Esophagus (tissue), 2 donors: ENCODE data around the gene CCDC146. TPM values are rescaled to one million over a fixed set of nuclear protein-coding genes. Genes with fewer than 3 reads are reported as not detected.
"Not testable (repeated sequence)": the region's sequence is repeated elsewhere in the genome, so short reads cannot be mapped to it uniquely, and the experiment has no call there.

Experiments used
- H3K27ac ChIP-seq, 2 donors: one replicate each; pipeline ENCODE4 v1.5.1; 2013; ENCODE audit warnings: low read depth in 2 of 2, mild to moderate bottlenecking in 2 of 2, inconsistent platforms in 1 of 2, low read length in 1 of 2, moderate library complexity in 1 of 2
- H3K27me3 ChIP-seq, 2 donors: one replicate each; pipeline ENCODE4 v1.6.1; 2013; ENCODE audit warnings: low read length in 2 of 2, control low read depth in 1 of 2, mild to moderate bottlenecking in 1 of 2; ENCODE audit not compliant: insufficient read depth in 2 of 2, control insufficient read depth in 1 of 2
- H3K36me3 ChIP-seq, 2 donors: one replicate each; pipeline ENCODE4 v1.6.1; 2013; ENCODE audit warnings: low read length in 1 of 2; ENCODE audit not compliant: control insufficient read depth in 2 of 2, insufficient read depth in 2 of 2
- H3K4me1 ChIP-seq, 2 donors: one replicate each; pipeline ENCODE4 v1.6.1; 2013; ENCODE audit warnings: low read length in 1 of 2; ENCODE audit not compliant: control insufficient read depth in 2 of 2, insufficient read depth in 2 of 2
- H3K4me3 ChIP-seq, 2 donors: one replicate each; pipeline ENCODE4 v1.5.1; 2013; ENCODE audit warnings: low read length in 2 of 2, mild to moderate bottlenecking in 2 of 2, low read depth in 1 of 2, moderate library complexity in 1 of 2
- H3K9me3 ChIP-seq, 2 donors: one replicate each; pipeline ENCODE4 v1.6.1; 2013; ENCODE audit warnings: mild to moderate bottlenecking in 2 of 2, low read depth in 1 of 2, low read length in 1 of 2, moderate library complexity in 1 of 2; ENCODE audit not compliant: control insufficient read depth in 2 of 2, insufficient read depth in 1 of 2
- WGBS, 2 donors: extraction: QIAGEN DNeasy Blood & Tissue Kit; methylation state at CpG; one replicate each; pipeline ENCODE4 v1.1.7; 2013; 5-methylcytosine and 5-hydroxymethylcytosine counted together
- polyA plus RNA-seq, 2 donors: library from polyadenylated mRNA; stranded (reverse); fragments of 200-250 nt; gene quantifications; one replicate each; pipeline ENCODE4 v1.2.3, GENCODE V29; 2013
- donor health status: healthy with polysubstance abuse.
- donor health status: Bipolar disorder and iron deficiency.

The CCDC146 gene
- polyA plus RNA-seq, 2 donors = 4.5 to 11.9 TPM

DNA sequence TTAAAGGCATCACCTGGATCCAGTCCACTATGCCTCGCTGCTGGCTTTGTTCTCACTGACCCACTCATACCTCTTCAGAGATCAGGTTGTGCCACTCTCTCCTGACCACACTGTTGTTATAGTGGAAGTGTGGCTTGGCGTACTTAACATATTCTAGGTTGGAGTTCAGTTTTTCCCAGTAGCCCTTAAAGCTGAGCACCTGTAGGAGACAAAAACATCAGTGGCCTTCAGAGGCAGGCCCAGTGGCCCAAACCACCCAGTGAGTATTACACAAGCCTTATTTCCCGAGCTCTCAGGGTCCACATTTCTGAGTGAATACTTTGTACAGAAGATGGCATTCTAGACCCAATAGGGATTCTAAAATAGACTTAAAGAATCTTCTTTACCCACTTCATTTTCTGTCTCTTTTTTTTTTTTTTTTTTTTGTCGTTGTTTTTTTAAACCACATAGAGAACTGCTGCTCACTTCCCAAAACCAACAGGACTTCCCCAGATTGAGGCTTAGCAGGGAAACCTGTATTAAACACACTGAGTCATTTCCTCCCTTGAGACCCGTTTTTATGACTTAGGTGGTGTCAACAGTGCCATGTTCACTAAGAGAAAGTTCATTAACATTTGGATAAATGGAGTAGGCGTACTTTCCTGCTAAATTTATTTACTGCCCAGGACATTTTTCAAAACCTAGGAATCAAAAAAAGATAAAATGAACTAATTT lies 207.9 kb downstream of the CCDC146 start:
- H3K27me3 ChIP-seq = no peaks in the 10 kb centered on the region
- peak overlapping the region in 1 of 2 donors; percentile 38 for H3K27ac ChIP-seq
- peaks cover 0 to 8% of the 10 kb centered on the region in 2 donors for H3K4me1 ChIP-seq
- WGBS, 2 donors = 65 to 67% methylated on average over 6 of the region's 6 CpGs
- no peaks in the 10 kb centered on the region for H3K36me3 ChIP-seq
- H3K4me3 ChIP-seq = no peak overlapping the region
- no peaks in the 10 kb centered on the region for H3K9me3 ChIP-seq

- no peak overlapping the region for H3K27ac ChIP-seq
- H3K4me1 ChIP-seq = peaks cover 0 to 7% of the 10 kb centered on the region in 2 donors
- no peaks in the 10 kb centered on the region for H3K36me3 ChIP-seq
- H3K9me3 ChIP-seq = no peaks in the 10 kb centered on the region
- no peak overlapping the region for H3K4me3 ChIP-seq
- 62 to 66% methylated on average over 3 of the region's 3 CpGs for WGBS, 2 donors
- no peaks in the 10 kb centered on the region for H3K27me3 ChIP-seq
These were observed 209.7 kb downstream of the CCDC146 start for GRCh38 chr7:77331938-77332695.

- not testable (repeated sequence) for H3K4me3 ChIP-seq, H3K4me1 ChIP-seq, H3K27ac ChIP-seq, H3K27me3 ChIP-seq, H3K36me3 ChIP-seq, H3K9me3 ChIP-seq
- WGBS, 2 donors = 90 to 93% methylated on average over 2 of the region's 2 CpGs
These were observed 211.6 kb downstream of the CCDC146 start for GRCh38 chr7:77334039-77334438.

GRCh38 chr7:77335581-77335980 lies 213.2 kb downstream of the CCDC146 start:
- H3K4me1 ChIP-seq = peaks cover 0 to 6% of the 10 kb centered on the region in 2 donors
- peaks cover 0 to 3% of the 10 kb centered on the region in 2 donors for H3K36me3 ChIP-seq
- peak overlapping the region in 1 of 2 donors; percentile 13 for H3K27ac ChIP-seq
- no peak overlapping the region for H3K4me3 ChIP-seq
- H3K9me3 ChIP-seq = no peaks in the 10 kb centered on the region
- H3K27me3 ChIP-seq = no peaks in the 10 kb centered on the region

GRCh38 chr7:77337456-77337990 lies 215.1 kb downstream of the CCDC146 start:
- no peak overlapping the region for H3K4me3 ChIP-seq
- peaks cover 0 to 3% of the 10 kb centered on the region in 2 donors for H3K36me3 ChIP-seq
- H3K27ac ChIP-seq = no peak overlapping the region
- H3K4me1 ChIP-seq = peaks cover 0 to 6% of the 10 kb centered on the region in 2 donors
- no peaks in the 10 kb centered on the region for H3K27me3 ChIP-seq
- no peaks in the 10 kb centered on the region for H3K9me3 ChIP-seq
- 92 to 96% methylated on average over 2 of the region's 2 CpGs for WGBS, 2 donors

GRCh38 chr7:77338260-77338659 lies 215.8 kb downstream of the CCDC146 start:
- Histone ChIP-seq H3K4me1 (peaks cover 0 to 6% of the 10 kb centered on the region in 2 donors), H3K4me3 (no peak overlapping the region), H3K27me3 (no peaks in the 10 kb centered on the region), H3K36me3 (peaks cover 0 to 3% of the 10 kb centered on the region in 2 donors), H3K9me3 (no peaks in the 10 kb centered on the region), H3K27ac (no peak overlapping the region)
- 74 to 82% methylated on average over 4 of the region's 4 CpGs for WGBS, 2 donors

- no peak overlapping the region for H3K4me3 ChIP-seq
- no peaks in the 10 kb centered on the region for H3K9me3 ChIP-seq
- H3K4me1 ChIP-seq = peaks cover 0 to 6% of the 10 kb centered on the region in 2 donors
- WGBS, 2 donors = 81 to 85% methylated on average over 5 of the region's 5 CpGs
- peaks cover 0 to 3% of the 10 kb centered on the region in 2 donors for H3K36me3 ChIP-seq
- no peaks in the 10 kb centered on the region for H3K27me3 ChIP-seq
- no peak overlapping the region for H3K27ac ChIP-seq
These were observed 216.6 kb downstream of the CCDC146 start for GRCh38 chr7:77338883-77339629.

GRCh38 chr7:77339726-77340125 lies 217.3 kb downstream of the CCDC146 start:
- H3K36me3 ChIP-seq = peaks cover 0 to 3% of the 10 kb centered on the region in 2 donors
- H3K4me1 ChIP-seq = peaks cover 0 to 6% of the 10 kb centered on the region in 2 donors
- 81 to 83% methylated on average over 5 of the region's 5 CpGs for WGBS, 2 donors
- H3K27me3 ChIP-seq = no peaks in the 10 kb centered on the region
- H3K4me3 ChIP-seq = no peak overlapping the region
- H3K27ac ChIP-seq = no peak overlapping the region
- no peaks in the 10 kb centered on the region for H3K9me3 ChIP-seq
